GM12801 (cell line): ENCODE data around the gene PRDM13.

ENCODE experiments used
- TF ChIP-seq, protein P1 (sequence below): IDR thresholded peaks from one replicate; pipeline ENCODE4 v1.5.1; 2011; ENCODE audit warnings: control low read depth; ENCODE audit not compliant: insufficient read length; ENCODE audit errors: extremely low read depth

PRDM13 gene

DNA sequence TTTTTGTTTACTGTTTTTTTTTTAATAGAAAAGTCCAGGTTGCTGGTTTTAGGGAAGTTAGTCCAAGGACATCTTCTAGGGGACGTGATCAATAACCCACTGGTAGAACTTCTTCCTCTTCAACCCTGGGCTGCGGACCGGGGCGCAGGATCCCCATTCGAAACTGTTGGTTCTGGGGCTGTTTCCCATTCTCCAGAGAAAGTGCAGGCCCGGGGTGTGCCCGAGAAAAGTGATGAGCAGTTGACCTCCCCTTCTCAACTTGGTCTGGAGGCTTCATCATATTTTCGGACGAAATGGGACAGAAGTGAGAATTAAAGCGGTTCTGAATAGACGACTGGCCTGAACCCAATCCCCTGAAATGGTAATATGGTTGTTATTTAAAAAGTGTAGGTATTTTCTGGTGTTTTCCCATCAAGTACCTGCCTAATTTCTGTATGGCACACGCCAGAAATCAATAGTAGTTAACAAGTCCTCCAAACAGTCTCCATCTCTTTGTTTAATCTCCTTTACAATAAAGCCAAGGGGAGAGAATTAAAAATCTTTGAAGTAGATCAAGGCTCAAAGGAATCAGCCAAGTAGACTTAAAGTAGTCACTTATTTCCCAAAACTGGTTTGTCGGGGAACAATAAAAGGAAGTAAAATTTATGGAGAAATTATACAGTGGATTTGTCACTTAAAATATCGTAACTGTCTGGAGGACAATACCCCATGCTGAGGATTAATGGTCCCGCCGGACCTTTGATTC, 550 bp upstream of the PRDM13 start:
- TF ChIP-seq, protein P1, sequence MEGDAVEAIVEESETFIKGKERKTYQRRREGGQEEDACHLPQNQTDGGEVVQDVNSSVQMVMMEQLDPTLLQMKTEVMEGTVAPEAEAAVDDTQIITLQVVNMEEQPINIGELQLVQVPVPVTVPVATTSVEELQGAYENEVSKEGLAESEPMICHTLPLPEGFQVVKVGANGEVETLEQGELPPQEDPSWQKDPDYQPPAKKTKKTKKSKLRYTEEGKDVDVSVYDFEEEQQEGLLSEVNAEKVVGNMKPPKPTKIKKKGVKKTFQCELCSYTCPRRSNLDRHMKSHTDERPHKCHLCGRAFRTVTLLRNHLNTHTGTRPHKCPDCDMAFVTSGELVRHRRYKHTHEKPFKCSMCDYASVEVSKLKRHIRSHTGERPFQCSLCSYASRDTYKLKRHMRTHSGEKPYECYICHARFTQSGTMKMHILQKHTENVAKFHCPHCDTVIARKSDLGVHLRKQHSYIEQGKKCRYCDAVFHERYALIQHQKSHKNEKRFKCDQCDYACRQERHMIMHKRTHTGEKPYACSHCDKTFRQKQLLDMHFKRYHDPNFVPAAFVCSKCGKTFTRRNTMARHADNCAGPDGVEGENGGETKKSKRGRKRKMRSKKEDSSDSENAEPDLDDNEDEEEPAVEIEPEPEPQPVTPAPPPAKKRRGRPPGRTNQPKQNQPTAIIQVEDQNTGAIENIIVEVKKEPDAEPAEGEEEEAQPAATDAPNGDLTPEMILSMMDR = no peak

DNA sequence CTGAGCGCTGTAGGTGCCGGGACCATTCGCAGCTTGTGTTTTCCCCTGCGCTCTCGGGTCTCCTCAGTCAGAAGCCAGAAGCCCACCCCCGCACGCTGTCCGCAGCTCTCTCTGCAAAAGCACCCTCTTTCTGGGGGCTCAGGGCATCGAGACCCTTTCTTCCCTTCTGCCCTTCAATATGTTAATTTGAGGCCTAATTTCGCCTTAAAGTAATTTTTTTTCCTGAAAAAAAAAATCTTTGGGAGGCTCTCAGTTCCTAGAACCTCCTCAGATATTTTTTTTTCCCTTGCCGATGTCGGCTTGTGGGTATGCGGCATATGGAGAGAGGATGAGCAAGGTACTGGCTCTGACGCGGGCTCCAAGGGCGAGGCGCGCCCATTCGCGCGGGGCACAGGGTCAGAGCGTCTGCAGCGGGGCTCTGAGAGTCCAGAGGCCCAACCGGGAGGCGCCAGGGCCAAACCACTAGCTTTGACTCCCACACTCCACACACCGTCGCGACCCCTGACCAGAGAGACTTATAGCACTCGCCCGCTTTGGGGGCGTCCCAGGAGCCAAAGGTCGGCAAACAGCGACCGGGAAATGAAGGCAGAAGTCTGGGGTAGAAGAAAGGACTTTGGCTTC, 893 bp downstream of the PRDM13 start:
- TF ChIP-seq, protein P1 = no peak

DNA sequence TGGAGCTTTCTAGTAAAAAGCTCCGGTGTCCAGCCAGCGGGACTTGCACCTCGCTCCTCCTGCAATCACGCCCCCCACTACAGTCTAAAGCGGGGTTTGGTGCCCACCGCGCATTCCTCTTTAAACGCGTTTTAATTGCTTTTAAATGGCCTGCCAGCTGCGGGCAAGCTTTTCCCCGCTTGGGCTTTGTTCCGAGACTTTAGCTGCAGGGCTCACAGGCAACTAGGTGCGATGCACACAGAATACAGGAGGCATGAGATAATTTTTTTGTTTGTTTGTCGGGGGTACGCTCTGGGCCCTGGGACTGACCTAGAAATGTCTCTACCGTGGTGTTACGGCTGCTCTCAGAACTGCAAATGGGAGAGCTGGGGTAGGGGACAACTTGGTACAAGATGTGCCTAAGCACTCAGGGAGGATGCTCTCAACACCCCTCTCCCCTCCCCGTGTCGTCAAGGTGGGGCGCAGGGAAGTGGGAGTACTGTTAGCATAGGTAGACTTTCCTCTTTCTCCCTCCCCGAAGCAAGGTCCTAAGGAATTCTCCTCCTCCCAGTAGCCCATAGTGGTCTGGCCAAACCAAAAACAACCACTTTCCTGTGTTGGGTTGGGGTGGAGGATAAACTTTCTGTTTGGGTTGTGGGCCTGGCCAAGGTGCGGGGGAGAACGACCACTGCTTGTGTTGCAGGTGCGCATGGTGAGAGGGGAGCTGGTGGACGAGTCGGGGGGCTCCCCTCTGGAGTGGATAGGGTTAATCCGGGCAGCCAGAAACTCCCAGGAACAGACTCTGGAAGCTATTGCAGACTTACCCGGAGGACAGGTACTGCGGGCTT, 1.6 kb downstream of the PRDM13 start:
- TF ChIP-seq, protein P1 = no peak

DNA sequence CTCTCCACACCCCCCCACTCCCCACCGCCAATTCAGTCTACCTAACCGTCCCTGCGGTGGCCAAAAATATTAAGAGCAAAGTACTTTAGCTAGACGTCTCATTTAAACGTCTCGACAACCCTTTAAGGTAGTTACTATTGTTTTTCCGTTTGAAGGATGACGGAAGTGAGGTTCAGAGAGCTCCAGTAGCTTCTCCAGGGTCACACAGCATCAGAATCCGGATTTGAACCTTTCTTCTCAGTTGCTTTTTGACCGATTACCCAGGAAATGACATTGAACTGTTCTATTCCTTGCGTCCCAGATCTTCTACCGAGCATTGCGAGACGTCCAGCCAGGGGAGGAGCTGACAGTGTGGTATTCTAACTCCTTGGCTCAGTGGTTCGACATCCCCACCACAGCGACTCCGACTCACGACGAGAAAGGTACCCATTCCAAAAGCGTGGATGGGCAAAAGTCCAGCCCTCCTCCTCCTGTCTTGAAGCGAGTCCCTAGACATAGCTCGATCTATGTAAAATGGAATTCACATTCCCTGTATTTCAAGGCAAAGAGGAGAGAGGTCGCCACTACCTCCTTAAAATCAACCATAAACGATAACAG, 2.4 kb downstream of the PRDM13 start:
- TF ChIP-seq, protein P1 = no peak

DNA sequence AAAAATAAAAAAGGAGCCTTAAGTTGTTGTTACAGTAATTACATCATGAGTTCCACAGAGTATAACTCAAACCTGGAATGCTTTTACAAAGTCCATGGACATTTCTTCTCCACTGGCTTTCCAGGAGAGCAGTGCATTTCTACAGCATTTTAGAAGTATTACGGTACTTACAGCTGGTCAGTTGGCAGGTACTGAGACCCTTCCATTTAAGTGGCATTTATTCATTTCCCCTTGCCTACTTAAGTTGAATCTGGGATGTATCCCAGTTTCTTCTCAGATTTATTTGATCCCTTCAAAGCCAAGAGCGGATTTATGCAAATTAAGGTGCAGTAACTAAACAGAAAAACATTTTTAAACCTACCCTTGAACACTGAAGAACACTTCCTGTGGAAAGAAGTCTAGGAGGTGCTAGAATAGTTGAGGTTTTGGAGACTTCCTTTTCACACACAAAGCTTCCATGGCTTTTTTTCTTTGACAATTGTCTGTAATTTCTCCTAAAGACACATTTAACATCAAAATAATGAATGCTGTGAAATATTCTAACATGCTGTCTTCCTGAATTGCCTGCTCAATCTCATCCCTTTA, 3.4 kb downstream of the PRDM13 start:
- TF ChIP-seq, protein P1 = no peak

DNA sequence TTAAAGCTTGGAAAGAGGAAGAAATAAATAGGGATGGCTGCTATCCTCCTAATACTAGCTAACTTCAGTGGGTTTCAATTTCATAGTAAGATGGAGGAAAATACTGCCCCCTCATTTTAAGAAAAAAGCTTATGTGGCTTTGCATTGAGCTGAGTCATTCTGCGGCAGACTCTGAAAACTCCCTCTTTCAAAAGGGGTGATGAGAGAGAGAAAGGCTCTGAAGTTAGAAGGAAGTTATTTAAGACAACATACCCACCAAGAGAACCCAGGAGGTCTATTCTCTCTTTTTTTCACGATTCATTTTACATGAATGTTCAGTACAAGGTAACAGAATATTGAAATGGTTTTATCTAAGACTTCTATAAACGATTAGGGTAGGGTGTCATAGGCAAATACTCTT, 4.5 kb downstream of the PRDM13 start:
- TF ChIP-seq, protein P1 = no peak
